HG02938 (cell line): ENCODE measurements around the gene IVL.

Experiments
- ATAC-seq: cut with Tn5 transposase; IDR thresholded peaks from one replicate; pipeline ENCODE4 v1.9.1; 2021; ENCODE audit warnings: mild to moderate bottlenecking, moderate library complexity; ENCODE audit not compliant: unreplicated experiment

Gene IVL

DNA sequence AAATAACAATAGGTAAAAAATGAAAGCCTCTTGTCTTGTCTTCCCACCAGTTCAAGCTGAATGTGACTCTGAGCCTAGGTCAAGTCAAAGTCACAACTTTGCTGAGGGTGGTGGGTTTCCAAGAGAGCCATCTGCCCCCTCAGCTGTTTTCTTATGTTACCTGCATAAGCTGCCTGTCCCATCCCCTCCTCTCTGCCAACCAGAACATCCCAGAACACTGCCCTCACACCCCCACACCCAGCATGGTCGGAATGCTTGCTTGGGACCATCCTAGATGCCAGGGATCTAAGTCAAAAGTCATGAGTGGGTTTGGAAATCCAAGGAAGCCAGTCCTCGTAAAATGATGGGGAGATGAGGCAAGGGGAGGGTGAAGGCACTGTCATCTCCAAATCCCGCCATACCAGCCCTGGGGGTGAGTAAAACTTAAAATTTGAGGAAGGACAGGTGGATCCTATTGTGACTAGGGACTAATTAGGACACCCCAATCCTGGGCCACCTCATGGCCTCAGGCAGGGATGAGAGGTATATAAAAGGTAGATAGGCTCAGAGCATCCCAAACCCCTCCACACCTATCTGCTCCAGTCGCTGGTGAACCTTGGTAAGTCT, 38.4 kb downstream of the IVL start, which contains the start of gene SPRR5:
Gene SPRR5 (plus strand): TSS at position 556 of the 606 bp plus-strand sequence. CDS start 1,349 bp downstream, outside the sequence.
- ATAC-seq = no peak

DNA sequence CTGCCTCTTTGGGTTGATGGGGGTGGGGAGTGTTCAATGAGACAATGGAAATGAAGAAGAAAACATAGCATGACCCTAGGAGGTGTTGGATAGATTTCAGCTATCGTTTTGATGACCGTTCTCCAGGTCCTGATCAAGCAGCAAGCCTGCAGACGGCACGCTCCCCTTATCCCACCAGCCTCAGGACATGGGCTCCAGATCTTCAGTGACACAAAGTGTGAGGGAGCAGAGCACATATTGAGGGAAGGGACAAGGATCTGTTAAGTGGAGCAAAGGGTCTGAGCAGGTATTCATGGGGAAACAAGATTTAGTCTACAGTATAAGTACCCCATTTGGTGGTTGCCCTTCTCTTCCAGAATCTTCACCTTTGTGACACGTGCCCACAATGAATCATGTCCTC, 43.4 kb downstream of the IVL start:
- no peak for ATAC-seq

DNA sequence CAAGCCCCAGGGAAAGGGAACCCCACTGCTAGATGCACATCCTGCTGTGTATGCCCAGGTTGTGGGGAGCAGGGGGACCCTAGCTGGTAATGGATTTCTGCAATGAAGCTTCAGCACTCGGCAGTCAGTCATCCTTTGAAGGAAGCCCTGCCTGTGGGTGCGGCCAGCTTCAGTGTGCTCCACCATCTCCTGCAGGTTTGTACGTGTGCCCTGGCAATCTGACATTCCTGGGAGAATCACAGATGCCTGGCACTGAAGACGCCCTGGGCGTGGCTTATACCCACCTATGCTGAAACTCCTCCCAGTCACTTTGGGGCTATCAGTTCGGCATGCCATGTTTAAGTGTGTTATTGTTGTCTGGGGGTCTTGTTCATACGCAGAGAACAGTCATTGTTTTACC, 45.4 kb downstream of the IVL start:
- ATAC-seq = no peak

DNA sequence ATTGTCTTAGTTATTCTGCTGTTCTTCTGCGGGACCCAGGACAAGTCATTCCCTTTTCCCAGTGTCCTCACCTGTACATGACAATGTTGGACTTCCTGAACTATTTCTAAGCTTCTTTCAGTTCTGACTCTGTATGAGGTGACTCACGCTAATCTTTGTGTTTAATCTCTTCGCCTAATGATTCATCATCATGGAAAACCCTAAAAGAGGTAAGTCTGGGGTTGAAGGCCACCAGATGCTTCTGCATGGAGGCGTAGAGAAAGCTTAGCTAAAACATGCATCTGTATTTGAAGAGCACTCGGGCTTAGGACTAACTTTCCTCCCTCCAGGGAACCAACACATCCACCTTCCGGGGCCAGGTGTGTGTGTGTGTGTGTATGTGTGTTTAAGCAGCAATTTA, 46.1 kb downstream of the IVL start:
- ATAC-seq = no peak

DNA sequence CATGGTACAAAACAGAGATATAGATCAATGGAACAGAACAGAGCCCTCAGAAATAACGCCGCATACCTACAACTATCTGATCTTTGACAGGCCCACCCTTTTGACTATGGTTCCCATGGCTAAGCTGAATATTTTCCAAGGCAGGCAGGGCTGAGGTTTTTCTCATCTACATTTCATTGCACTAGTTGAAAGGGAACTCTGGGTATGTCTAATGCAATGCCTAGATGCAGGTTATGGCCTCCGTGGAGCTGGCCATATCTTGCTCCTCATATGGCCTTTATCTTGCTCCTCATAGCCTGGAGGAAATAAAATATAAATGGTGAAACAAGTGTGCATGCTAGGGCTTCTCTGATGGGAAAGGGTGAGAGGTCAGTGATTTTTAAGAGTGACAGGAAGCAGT, 49.2 kb downstream of the IVL start:
- ATAC-seq = no peak

DNA sequence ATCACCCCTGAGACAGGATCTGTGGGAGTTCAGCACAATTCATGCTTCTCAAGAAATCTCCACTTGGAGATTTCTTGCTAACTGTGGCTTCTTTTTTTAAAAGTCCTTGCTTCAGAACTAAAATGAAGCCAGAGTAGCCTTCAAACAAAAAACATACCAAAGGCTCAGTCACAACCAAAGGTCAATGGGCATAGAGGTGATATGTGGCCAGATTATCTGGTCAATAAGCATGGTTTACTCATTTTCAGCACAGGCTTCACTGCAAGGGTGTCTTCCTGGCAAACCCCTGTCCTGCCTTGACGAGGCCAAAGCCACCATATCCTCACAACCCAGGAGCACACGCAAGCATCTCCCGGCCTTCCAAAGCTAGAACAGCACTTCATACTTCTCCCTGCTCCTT, 50.9 kb downstream of the IVL start:
- ATAC-seq = no peak

DNA sequence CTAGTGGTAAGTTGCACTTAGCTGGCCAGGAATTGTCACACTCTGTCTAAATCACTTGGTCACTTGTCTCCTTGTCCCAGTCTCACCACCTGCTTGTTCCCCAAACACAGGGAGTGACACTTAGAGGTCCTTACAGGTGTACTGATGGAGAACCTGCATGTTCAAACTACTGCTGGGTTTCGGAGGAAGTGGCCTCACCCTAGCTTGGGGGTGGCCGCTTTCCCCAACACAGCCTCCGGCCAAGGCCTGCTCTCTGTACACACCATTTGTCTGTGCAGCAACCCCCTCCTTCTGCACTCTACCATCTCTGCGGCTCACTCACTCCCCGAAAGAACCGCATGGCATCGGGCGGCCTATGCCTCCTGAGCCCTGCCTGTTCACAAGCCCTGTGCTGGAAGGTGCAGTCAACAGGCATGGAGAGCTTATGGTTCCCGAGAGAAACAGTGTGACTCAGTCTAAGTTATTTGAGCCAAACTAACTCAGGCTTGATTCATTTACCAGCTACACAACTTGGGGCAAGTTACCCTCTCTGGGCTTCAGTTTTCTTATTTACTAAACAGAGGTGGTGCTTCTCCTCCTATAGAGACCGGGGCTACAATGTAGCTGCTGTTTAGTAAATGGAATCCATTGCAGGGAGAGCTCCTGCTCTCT, 51.6 kb downstream of the IVL start:
- no peak for ATAC-seq

DNA sequence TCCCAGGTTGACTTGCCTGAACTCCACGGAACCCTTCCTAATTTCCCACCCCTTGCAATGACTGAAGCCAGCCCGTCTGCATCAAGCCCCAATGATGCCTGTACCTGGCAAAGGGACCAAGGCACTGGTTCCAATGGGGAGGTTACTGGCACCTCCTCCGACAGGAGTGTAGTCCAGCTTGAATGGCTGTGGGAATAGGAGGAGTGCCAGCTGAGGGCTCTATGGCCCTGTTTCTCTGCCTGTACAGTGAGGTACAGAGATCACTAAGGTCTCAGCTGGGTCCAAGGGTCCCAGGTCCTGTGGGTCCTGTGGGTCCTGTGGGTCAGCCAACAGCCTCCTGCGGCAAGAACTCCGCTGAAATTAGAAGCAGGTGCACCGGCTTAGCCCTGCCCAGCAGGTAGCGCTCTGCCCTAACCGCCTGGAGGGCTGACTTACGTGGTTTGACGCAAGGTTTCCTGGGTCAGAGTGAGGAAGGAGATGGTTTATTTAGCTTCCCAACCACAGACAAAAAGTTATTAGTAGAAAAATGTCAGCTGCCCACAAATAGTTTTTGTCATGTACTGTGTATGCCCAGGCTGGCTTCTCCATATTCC, 52.2 kb downstream of the IVL start:
- ATAC-seq = no peak
